ENCODE data around the gene DYNC1I1. TPM values are rescaled to one million over a fixed set of nuclear protein-coding genes. Genes with fewer than 3 reads are reported as not detected.

The DYNC1I1 gene
- total and polyA plus RNA-seq, 2 of the 4 experiments (the other 2 are of a cell fraction), result under 0.01 to 0.15 TPM

DNA sequence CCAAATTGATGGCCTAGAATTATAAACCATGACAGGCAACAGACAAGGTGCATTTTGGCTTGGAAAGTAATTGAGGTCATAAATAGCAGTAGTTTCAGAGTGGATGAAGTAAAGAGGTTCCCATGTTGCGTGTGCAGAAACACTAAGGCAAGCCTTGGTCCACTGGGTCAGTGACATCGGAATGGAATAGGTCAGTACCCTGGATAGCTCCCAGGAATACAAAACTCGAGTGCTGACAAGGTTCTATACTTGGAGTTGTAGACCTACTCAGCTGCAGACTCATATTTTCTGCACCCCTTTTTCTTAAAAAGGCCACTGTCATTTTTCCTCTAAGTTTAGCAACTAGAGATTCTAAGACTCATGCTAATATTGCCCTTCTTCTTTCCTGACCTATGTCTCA, 132.8 kb downstream of the DYNC1I1 start:
- no peaks in the 10 kb centered on the region for H3K27me3 ChIP-seq (ENCODE audit: control insufficient read depth, insufficient read depth, low read length)
- H4K5ac ChIP-seq (ENCODE audit: low read depth, low read length), result no peak overlapping the region
- BruUV-seq (replicated peaks), result no TSS peak
- H3K4me1 ChIP-seq (ENCODE audit: control insufficient read depth, insufficient read depth, low read length), result no peaks in the 10 kb centered on the region
- H3K14ac ChIP-seq (replicated peaks; ENCODE audit: low read depth, low read length), result no peak overlapping the region
- DNase-seq (no peak), ATAC-seq (ENCODE audit: low read depth) (no peak)
- 20% methylated on average over 3 of the region's 3 CpGs; no CpG with 5 or more reads in 1 of the 2 experiments for WGBS, 2 experiments (ENCODE audit: extremely low coverage in 2 of 2, insufficient read length in 1 of 2)
- H4K91ac ChIP-seq (ENCODE audit: insufficient read depth, low read depth, low read length), result no peak overlapping the region
- no peak overlapping the region for H3K4ac ChIP-seq (ENCODE audit: low read depth, low read length)
- ChIA-PET CTCF (no interaction called here), POLR2A (ENCODE audit: unreplicated experiment) (no interaction called here)
- no peaks in the 10 kb centered on the region for H4K20me1 ChIP-seq (ENCODE audit: insufficient read depth, low read length)
- no peak overlapping the region for H3K9ac ChIP-seq (ENCODE audit: low read depth, low read length)
- no peak overlapping the region for H3K56ac ChIP-seq (ENCODE audit: extremely low read depth, insufficient read depth, low read length)
- no peak overlapping the region for H3K18ac ChIP-seq (ENCODE audit: low read depth, low read length)
- H3K9me3 ChIP-seq (ENCODE audit: control insufficient read depth, insufficient read depth, low read length), result no peaks in the 10 kb centered on the region
- no peak overlapping the region for H2BK20ac ChIP-seq (ENCODE audit: low read depth, low read length)
- TF ChIP-seq CHD1 (IDR thresholded peaks at IDR 0.05; ENCODE audit: low read depth, low read length) (no peak), NFE2L2 (IDR thresholded peaks at IDR 0.05; ENCODE audit: low read depth, low read length) (no peak), CEBPB (IDR thresholded peaks at IDR 0.05; ENCODE audit: low read depth, low read length) (no peak), MAZ (IDR thresholded peaks at IDR 0.05; ENCODE audit: borderline replicate concordance, low read depth, low read length) (no peak), POLR2A (IDR thresholded peaks at IDR 0.05; ENCODE audit: low read depth, low read length) (no peak), BHLHE40 (IDR thresholded peaks at IDR 0.05; ENCODE audit: low read depth, low read length) (no peak)
- TF ChIP-seq, protein P1, sequence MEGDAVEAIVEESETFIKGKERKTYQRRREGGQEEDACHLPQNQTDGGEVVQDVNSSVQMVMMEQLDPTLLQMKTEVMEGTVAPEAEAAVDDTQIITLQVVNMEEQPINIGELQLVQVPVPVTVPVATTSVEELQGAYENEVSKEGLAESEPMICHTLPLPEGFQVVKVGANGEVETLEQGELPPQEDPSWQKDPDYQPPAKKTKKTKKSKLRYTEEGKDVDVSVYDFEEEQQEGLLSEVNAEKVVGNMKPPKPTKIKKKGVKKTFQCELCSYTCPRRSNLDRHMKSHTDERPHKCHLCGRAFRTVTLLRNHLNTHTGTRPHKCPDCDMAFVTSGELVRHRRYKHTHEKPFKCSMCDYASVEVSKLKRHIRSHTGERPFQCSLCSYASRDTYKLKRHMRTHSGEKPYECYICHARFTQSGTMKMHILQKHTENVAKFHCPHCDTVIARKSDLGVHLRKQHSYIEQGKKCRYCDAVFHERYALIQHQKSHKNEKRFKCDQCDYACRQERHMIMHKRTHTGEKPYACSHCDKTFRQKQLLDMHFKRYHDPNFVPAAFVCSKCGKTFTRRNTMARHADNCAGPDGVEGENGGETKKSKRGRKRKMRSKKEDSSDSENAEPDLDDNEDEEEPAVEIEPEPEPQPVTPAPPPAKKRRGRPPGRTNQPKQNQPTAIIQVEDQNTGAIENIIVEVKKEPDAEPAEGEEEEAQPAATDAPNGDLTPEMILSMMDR (conservative IDR thresholded peaks at IDR 0.05; ENCODE audit: low read depth, low read length), result no peak
- TF ChIP-seq, protein P2, sequence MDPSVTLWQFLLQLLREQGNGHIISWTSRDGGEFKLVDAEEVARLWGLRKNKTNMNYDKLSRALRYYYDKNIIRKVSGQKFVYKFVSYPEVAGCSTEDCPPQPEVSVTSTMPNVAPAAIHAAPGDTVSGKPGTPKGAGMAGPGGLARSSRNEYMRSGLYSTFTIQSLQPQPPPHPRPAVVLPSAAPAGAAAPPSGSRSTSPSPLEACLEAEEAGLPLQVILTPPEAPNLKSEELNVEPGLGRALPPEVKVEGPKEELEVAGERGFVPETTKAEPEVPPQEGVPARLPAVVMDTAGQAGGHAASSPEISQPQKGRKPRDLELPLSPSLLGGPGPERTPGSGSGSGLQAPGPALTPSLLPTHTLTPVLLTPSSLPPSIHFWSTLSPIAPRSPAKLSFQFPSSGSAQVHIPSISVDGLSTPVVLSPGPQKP (IDR thresholded peaks at IDR 0.05; ENCODE audit: borderline replicate concordance, low read depth, low read length), result no peak
- TF ChIP-seq, protein P3, sequence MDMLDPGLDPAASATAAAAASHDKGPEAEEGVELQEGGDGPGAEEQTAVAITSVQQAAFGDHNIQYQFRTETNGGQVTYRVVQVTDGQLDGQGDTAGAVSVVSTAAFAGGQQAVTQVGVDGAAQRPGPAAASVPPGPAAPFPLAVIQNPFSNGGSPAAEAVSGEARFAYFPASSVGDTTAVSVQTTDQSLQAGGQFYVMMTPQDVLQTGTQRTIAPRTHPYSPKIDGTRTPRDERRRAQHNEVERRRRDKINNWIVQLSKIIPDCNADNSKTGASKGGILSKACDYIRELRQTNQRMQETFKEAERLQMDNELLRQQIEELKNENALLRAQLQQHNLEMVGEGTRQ (IDR thresholded peaks at IDR 0.05; ENCODE audit: low read depth, low read length), result no peak
- H2BK5ac ChIP-seq (ENCODE audit: low read depth, low read length, poor library complexity, severe bottlenecking), result no peak overlapping the region
- H3K4me2 ChIP-seq (ENCODE audit: low read depth, low read length), result no peak overlapping the region
- no peak overlapping the region for H3K27ac ChIP-seq (ENCODE audit: insufficient read depth, low read length)
- H2AK5ac ChIP-seq (ENCODE audit: low read depth, low read length), result no peak overlapping the region
- H3K23ac ChIP-seq (ENCODE audit: low read depth, low read length), result no peak overlapping the region
- no peak overlapping the region for H2AFZ ChIP-seq (replicated peaks; ENCODE audit: low read length, poor library complexity)
- no peaks in the 10 kb centered on the region for H3K79me1 ChIP-seq (ENCODE audit: low read depth in 1 of 2, low read length in 2 of 2)
- no peak overlapping the region for H2BK15ac ChIP-seq (ENCODE audit: low read depth, low read length)
- in situ Hi-C loops (cut with MboI; ENCODE audit: low sequenced_read_pairs), result loop anchor here (25.0 kb wide), 1 partner anchor 1932 kb away; no protein-coding TSS in a partner anchor
- H2AK9ac ChIP-seq (replicated peaks; ENCODE audit: low read depth, low read length, poor library complexity), result no peak overlapping the region
- intact Hi-C loops (cut with micrococcal nuclease), result no loop called here
- H3K36me3 ChIP-seq (ENCODE audit: control insufficient read depth, insufficient read depth, low read length), result no peaks in the 10 kb centered on the region
- no peak overlapping the region for H4K8ac ChIP-seq (ENCODE audit: low read depth in 2 of 2, low read length in 2 of 2)
- no peaks in the 10 kb centered on the region for H3K9me1 ChIP-seq (ENCODE audit: insufficient read depth, low read length)
- dilution Hi-C loops (cut with HindIII; ENCODE audit: low sequenced_read_pairs, unreplicated experiment), result no loop called here
- no peak overlapping the region for H2BK120ac ChIP-seq (ENCODE audit: low read depth, low read length)
- H3K4me3 ChIP-seq (ENCODE audit: insufficient read depth, low read depth, low read length), result no peak overlapping the region
